HS-27A (cell line): Measurements from ENCODE around the gene NRXN3.

Experiments
- DNase-seq: peaks from one replicate; pipeline ENCODE4 v3.0.0-alpha.2; 2012; ENCODE audit warnings: low read depth, missing footprints

Gene NRXN3

GRCh38 chr14:78637489-78637888, 467.3 kb downstream of the NRXN3 start:
- no peak for DNase-seq

DNA sequence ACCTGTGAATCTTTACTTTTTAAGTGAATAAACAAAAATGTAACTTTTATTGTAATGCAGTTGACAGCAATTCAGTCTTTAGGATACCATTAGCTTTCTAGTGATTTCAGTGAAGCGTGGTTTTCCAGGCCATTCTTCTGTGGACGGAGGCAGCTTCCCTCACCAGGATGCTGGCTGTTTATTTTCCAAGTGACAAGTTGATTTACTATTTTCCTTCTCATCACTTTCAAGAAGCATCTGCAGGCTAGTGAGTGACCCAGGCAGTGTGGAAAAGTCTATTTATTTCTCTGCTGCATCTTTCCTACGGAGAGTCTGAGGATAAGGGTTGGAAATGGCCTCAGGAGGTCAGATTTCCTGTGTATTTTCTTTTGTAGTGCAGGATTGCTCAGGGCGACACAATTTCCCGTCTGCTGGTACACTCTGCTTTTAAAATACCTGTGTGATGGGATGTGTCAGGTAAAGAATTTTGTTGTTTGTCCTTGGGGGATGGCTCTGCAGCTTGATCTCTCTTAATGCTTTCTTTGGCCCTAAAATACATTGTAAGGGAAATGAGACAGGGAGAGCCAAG, 467.8 kb downstream of the NRXN3 start:
- no peak for DNase-seq

- DNase-seq: no peak
These were observed 468.8 kb downstream of the NRXN3 start for GRCh38 chr14:78638926-78639325.

DNA sequence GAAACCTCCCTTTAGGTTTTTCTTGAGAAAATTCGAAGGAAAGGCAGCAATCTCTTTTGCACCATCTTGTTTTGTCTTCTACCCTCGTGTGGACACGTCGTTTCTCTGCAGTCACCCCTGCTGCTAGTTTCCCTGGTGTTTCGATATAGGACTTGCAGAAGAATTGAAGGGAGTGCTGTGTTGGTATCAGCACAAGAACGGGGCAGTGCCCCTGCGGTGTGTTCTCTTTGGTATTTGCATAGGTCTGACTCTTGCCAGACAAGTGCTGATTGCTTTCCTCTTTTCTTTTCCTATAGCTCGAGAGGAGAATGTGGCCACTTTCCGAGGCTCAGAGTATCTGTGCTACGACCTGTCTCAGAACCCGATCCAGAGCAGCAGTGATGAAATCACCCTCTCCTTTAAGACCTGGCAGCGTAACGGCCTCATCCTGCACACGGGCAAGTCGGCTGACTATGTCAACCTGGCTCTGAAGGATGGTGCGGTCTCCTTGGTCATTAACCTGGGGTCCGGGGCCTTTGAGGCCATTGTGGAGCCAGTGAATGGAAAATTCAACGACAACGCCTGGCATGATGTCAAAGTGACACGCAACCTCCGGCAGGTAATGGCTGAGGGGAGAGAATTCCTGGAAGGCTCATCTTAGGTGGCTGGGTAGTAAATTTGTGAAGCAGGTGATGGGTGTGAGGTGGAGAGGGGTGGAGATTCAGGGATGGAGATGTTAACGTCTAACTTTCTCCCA, 474.8 kb downstream of the NRXN3 start:
- DNase-seq: no peak

- DNase-seq: no peak
These were observed 482.6 kb downstream of the NRXN3 start for GRCh38 chr14:78652727-78653126.

DNA sequence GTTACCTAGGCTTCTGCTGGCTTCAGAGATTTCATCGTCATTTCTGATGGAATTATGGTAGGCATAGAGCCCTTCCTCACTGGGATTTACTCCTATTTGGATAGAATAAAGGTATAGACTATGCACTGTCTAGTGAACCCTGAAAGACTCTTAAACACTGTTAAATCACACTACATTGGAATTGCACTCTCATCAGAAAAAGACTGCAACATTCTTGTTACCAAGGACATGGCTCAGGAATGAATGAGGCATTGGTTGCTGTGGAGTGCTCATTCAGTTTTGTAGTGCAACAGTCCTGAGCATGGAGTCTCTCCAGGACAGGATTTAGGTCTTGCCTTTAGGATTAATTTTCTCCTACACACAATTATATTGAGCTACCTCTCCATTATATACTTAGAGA, 483.0 kb downstream of the NRXN3 start:
- no peak for DNase-seq

DNA sequence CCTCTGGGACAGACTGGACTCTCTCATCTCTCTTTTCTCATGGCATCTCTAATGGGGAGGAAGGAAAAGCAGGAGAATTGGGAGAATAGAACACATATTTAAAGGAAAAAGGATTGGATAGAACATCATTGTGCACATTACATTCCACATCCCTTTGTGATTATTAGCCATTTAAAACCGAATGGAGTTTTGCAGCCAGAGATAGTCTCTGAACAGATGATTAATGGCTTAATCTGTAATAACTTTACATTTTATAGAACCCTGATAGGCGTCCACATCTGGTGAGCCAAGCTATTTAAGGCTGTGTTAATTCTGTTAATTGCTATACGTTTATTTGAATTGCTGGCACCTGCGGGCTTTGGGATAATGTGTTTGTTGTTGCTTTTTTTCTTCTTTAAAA, 487.3 kb downstream of the NRXN3 start:
- DNase-seq: no peak

DNA sequence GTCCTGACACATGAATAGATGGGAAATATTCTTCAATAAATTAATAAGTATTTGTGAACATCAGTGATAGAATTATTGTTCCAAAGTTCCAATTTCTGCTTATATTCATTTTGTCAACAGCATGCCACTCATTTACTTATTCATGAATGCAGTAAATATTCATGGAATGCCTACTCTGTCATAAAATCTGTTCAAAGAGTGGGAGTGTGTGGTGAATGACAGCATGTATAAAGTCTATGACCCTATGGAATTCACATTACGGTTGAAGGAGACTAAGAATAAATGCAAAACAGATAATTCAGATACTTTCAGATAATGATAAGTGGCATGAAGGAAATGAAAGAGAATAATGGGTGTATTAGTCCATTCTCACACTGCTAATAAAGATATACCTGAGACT, 494.7 kb downstream of the NRXN3 start:
- DNase-seq: no peak

GRCh38 chr14:78666336-78667056, 496.3 kb downstream of the NRXN3 start:
- DNase-seq: no peak

DNA sequence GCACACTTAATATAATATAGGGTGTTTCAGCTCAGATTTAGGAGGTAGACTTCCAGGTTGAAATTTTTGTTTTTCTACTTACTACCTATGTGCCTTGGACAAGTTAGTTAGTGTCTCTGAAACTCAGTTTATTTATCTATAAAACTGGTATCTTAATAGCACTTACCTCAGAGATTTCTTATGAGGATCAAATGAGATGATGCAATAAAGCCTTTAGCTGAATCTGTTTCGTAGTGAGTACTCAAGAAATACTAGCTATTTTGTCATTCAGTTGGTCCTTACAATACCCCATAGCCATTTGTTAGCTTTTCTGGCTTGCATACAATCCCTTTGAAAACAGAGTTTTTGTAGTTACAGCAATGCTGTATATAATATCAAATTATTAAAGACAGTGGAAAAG, 497.0 kb downstream of the NRXN3 start:
- no peak for DNase-seq

DNA sequence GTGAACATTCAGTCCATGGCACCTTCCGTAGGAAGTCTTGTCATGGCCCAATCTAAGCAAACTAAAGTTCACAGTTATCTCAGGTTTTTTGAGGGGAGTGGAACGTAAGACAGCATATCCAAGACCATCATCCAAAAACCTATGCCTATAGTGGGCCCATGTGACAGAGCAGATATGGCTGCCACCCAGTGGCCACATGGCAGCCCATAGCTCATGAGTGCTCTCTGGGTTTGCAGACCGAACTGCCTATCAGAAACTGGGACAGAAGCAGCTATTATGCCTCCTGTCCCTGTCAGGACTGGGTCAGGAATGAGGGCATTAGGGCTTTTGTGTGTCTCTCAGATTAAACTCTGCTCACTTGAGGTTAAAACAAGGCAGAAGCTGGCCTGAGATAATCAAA, 503.7 kb downstream of the NRXN3 start:
- no peak for DNase-seq

DNA sequence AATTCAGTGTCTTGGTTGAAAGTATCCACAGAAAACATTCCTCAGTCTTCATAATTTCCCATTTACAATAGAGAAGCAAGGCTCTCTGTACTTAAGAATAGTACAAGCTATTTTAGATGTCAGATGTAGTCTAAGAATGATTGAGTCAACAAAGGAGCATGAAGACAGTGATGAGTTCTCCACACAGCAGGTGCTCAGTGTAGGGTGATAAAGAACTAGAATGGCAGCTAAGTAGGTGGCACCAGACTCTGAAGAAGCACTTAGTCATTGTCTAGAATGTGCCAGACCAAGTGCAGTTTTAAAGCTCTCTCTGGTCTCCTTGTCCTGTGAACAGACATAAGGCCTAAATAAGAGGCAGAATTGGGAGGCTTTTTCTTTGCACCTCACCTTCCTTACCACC, 504.6 kb downstream of the NRXN3 start:
- no peak for DNase-seq

- no peak for DNase-seq
These were observed 513.0 kb downstream of the NRXN3 start for GRCh38 chr14:78683206-78683605.

- DNase-seq: no peak
These were observed 513.8 kb downstream of the NRXN3 start for GRCh38 chr14:78683981-78684380.

DNA sequence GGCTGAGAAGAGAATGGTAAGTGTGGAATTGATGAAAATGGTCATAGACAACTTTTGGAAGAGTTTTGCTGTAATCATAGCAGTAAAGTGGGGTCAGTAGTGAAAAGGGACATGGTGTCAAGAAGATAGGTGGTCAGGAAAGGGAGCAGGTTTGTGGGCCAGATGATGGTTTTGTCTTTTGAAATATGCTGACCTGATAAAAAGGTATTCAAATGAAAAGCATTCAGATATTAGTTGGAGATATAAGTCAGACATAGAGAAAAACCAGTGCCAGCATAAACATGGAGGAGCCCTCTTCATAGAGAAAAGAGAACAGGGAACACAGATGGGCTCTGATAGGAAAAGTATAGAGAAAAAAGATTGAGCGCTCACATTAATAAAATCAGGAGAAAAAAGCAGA, 518.3 kb downstream of the NRXN3 start:
- no peak for DNase-seq

DNA sequence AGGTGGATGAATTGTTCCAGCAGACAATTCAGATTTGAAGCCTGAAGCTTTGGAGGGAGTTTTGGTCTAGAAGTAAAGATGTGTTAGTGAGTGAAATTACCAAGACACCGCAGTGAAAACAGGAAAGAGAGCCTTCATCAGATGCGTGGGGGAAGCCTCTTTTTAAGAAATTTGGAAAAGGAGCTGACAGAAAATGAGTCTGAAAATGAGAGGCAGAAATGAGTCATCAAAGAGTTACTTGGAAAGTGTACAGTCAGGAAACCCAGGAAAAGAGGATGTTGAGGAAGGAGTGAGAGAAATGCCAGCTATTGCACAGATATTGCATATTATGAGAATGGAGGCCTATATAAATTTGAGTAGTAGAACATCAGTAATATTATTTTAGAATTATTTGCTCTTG, 520.7 kb downstream of the NRXN3 start:
- no peak for DNase-seq

GRCh38 chr14:78697341-78697740, 527.2 kb downstream of the NRXN3 start:
- DNase-seq: no peak

DNA sequence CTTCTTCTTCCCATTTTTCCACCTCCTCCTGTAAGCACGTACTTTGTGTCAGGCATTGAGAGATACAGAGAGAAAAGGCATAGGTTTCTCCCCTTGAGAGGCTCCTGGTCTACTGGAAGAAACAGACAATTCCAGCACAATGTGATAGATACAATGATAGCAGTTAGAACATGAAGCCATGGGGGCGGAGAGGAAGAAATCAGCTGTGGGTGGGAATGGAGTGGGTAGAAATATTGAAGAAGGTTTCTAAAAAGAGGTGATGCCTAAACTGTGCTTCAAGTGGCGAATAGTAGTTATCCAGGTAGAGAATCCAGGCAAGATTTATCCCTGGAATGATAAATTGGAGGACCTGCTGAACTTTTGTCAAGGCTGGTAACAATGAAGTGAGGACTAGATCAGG, 528.8 kb downstream of the NRXN3 start:
- no peak for DNase-seq

DNA sequence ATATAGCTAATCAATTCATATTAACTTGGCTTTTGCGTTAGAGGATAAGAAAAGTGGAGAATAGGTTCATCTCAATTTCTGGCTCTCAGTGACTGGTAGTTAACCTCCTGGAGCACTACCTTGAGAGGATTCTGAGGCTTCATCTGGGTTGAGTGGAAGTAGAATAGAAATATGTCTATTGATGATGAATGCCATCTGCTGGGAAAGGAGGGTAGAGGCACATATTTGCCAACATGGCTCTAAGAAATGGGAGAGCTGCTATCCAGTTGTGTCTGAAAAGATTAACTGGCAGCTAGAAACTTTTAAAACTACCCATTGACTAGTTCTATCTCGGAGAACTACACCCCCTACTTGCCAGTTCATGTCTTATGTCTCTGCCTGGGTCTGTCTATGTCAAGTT, 530.1 kb downstream of the NRXN3 start:
- DNase-seq: no peak

- no peak for DNase-seq
These were observed 531.1 kb downstream of the NRXN3 start for GRCh38 chr14:78701246-78701645.

DNA sequence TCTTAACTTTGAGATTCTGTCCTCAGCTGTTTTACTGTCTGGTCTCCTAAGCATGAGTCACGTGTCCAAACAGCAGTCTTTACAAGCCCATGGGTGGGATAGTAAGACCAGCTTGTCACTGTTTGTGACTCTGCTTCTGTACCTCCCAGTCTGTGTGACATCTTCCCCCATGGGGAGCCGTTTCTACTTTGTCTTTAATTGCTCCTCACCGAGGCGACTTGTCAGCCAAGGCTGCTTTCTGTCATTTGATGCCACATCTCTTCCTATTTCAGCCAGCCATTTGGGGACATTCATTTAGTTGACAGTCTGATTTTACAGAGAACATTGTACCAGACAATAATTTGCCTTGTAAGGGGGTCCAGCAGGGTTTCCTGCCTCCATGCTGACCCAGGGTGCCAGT, 534.8 kb downstream of the NRXN3 start:
- no peak for DNase-seq

DNA sequence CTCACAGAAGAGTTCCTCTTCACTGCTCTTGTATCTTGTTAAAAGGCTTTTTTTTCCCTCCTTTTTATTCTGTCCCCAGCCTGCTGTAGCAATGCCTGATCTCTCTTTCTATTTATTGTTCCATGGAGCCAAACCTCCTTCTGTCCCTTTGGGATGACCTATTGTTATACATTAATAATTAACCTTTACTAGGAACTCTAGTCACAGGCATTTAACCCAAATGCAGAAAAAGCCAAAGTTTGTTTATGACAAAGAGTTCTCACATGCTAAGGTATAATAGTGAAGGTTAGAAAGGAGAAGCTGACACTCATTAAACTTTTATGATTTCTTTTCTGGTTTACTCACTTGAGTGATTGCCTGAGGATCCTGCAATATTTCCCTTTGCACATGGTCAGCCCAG, 535.8 kb downstream of the NRXN3 start:
- no peak for DNase-seq

GRCh38 chr14:78709795-78710557, 539.8 kb downstream of the NRXN3 start:
- no peak for DNase-seq
